Tibial artery (tissue), 4 donors: ENCODE measurements around the gene TMEM38B.
"Not testable (repeated sequence)": the region's sequence is repeated elsewhere in the genome, so short reads cannot be mapped to it uniquely, and the experiment has no call there.

Experiments
- DNase-seq, 2 donors: peaks; one replicate each; pipeline ENCODE4 v3.0.0-alpha.2; 2019
- H3K27ac ChIP-seq, 2 donors: fragments of 200-600 bp; sonication (generic) in 1 of 2; 1 replicate in 1 of 2; 2 replicates in 1 of 2; pipeline ENCODE4 v1.5.1; 2018 to 2019; ENCODE audit warnings: mild to moderate bottlenecking in 1 of 2
- H3K27me3 ChIP-seq, 2 donors: fragments of 200-600 bp; sonication (generic) in 1 of 2; one replicate each; pipeline versions ENCODE4 v1.5.1 to v1.6.0; 2016 to 2019
- H3K36me3 ChIP-seq, 3 donors: fragments of 200-600 bp; sonication (generic) in 2 of 3; one replicate each; pipeline ENCODE4 v1.5.1; 2016 to 2019; ENCODE audit warnings: mild to moderate bottlenecking in 2 of 3
- H3K4me1 ChIP-seq, 4 donors: fragments of 200-600 bp; sonication (generic) in 2 of 4; 1 replicate in 3 of 4; 2 replicates in 1 of 4; pipeline ENCODE4 v1.5.1; 2016 to 2019
- H3K4me3 ChIP-seq, 2 donors: fragments of 200-600 bp; sonication (generic) in 1 of 2; 1 replicate in 1 of 2; 2 replicates in 1 of 2; pipeline ENCODE4 v1.5.1; 2018 to 2019; ENCODE audit warnings: mild to moderate bottlenecking in 2 of 2
- H3K9me3 ChIP-seq, 3 donors: fragments of 200-600 bp; sonication (generic) in 1 of 3; one replicate each; pipeline ENCODE4 v1.5.1; 2016 to 2019
- CTCF ChIP-seq, 2 experiments: fragments of 200-600 bp in 1 of 2; fragments of 450-650 bp in 1 of 2; IDR thresholded peaks; one replicate each; pipeline ENCODE4 v1.5.1; 2017 to 2019; ENCODE audit warnings: antibody characterized with exemption in 2 of 2, mild to moderate bottlenecking in 1 of 2, moderate library complexity in 1 of 2
- intact Hi-C: fragments of 100-400 bp; cut with DNase I; formaldehyde crosslinking; loops from one replicate; pipeline ENCODE4 v1.15.0; 2023; ENCODE audit warnings: low total_unique reads

The TMEM38B gene

DNA sequence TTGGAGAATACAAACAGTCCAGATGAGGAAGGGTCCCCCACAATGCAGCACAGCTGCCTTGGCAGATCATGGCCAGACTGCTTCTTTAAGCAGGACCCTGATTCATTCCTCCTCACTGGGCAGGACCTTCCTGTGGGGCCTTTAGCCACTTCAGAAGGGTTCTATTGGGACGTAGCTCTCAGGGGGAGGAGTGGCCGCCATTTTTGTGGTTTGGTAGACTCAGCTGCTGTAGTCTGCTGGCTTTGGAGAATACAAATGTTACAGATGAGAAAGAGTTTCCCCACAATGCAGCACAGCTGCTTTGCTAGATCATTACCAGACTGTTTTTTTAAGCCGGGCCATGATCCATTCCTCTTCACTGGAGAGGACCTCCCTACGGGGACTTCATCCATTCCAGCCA is 57.4 kb downstream of the TMEM38B start:
- Histone ChIP-seq H3K36me3 (peaks cover 41 to 63% (median 59%) of the 10 kb centered on the region in 3 donors), H3K4me1 (no peaks in the 10 kb centered on the region), H3K9me3 (peaks cover 0 to 25% (median 7%) of the 10 kb centered on the region in 3 donors), H3K4me3 (no peak overlapping the region), H3K27me3 (no peaks in the 10 kb centered on the region), H3K27ac (no peak overlapping the region)
- intact Hi-C loops, result no loop called here
- no peak for DNase-seq
- no peak for TF ChIP-seq CTCF (IDR thresholded peaks at IDR 0.05)

GRCh38 chr9:105757496-105758251 is 63.3 kb downstream of the TMEM38B start:
- Histone ChIP-seq H3K27ac (no peak overlapping the region), H3K9me3 (peaks cover 0 to 23% (median 7%) of the 10 kb centered on the region in 3 donors), H3K4me3 (no peak overlapping the region), H3K36me3 (peaks cover 0 to 32% (median 20%) of the 10 kb centered on the region in 3 donors), H3K4me1 (no peaks in the 10 kb centered on the region), H3K27me3 (no peaks in the 10 kb centered on the region)
- no peak for DNase-seq
- intact Hi-C loops, result no loop called here
- no peak for TF ChIP-seq CTCF (IDR thresholded peaks at IDR 0.05)

GRCh38 chr9:105760053-105760452 is 65.7 kb downstream of the TMEM38B start:
- Histone ChIP-seq H3K27me3 (no peaks in the 10 kb centered on the region), H3K36me3 (peaks cover 0 to 19% (median 7%) of the 10 kb centered on the region in 3 donors), H3K4me3 (no peak overlapping the region), H3K4me1 (no peaks in the 10 kb centered on the region), H3K9me3 (peaks cover 0 to 9% (median 0%) of the 10 kb centered on the region in 3 donors), H3K27ac (no peak overlapping the region)
- no peak for DNase-seq
- intact Hi-C loops, result no loop called here
- no peak for TF ChIP-seq CTCF (IDR thresholded peaks at IDR 0.05)

DNA sequence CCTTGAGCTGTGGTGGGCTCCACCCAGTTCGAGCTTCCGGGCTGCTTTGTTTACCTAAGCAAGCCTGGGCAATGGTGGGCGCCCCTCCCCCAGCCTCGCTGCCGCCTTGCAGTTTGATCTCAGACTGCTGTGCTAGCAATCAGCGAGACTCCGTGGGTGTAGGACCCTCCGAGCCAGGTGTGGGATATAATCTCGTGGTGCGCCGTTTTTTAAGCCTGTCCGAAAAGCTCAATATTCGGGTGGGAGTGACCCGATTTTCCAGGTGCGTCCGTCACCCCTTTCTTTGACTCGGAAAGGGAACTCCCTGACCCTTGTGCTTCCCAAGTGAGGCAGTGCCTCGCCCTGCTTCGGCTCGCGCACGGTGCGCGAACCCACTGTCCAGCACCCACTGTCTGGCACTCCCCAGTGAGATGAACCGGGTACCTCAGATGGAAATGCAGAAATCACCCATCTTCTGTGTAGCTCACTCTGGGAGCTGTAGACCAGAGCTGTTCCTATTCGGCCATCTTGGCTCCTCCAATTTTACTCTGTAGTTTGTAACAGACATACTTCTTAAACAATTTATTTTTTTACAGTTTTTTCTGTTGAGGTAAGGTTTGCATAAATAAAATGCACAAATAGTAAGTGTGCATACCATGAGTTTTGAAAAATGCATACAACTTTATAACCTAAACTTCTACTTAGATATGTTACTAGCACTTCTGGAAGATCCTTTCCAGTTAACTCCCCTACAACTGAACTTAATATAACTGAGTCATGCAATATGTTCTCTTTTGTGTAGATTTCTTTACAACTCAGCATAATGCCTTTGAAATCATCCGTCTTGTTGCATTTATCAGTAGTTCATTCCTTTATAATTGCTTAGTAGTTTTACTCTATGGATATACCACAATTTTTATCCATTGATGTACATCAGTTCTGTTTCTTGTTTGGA is 88.5 kb downstream of the TMEM38B start:
- H3K4me3 ChIP-seq, intact Hi-C loops, H3K36me3 ChIP-seq, DNase-seq, H3K4me1 ChIP-seq, H3K27me3 ChIP-seq, H3K27ac ChIP-seq: not testable (repeated sequence)
- H3K9me3 ChIP-seq, result peaks cover 0 to 16% (median 0%) of the 10 kb centered on the region in 3 donors

DNA sequence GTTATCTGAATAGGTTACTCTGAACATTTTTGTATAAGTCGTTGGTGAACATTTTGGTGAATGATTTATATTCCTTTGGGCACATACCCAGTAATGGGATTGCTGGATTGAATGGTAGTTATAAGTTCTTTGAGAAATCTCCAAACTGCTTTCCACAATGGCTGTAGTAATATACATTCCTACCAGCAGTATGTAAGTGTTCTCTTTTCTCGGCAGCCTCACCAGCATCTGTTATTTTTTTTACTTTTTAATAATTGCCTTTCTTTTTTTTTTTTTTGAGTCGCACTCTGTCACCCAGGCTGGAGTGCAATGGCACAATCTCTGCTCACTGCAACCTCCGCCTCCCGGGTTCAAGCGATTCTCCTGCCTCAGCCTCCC is 89.1 kb downstream of the TMEM38B start:
- H3K27ac ChIP-seq, DNase-seq, intact Hi-C loops, H3K36me3 ChIP-seq, H3K4me3 ChIP-seq, H3K4me1 ChIP-seq, H3K27me3 ChIP-seq: not testable (repeated sequence)
- peaks cover 0 to 16% (median 0%) of the 10 kb centered on the region in 3 donors for H3K9me3 ChIP-seq

DNA sequence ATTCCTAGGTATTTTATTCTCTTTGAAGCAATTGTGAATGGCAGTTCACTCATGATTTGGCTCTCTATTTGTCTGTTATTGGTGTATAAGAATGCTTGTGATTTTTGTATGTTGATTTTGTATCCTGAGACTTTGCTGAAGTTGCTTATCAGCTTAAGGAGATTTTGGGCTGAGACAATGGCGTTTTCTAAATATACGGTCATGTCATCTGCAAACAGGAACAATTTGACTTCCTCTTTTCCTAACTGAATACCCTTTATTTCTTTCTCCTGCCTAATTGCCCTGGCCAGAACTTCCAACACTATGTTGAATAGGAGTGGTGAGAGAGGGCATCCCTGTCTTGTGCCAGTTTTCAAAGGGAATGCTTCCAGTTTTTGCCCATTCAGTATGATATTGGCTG is 92.5 kb downstream of the TMEM38B start:
- H3K4me3 ChIP-seq, H3K4me1 ChIP-seq, DNase-seq, H3K27me3 ChIP-seq, intact Hi-C loops, H3K27ac ChIP-seq: not testable (repeated sequence)
- Histone ChIP-seq H3K36me3 (peaks cover 7 to 16% (median 8%) of the 10 kb centered on the region in 3 donors), H3K9me3 (peaks cover 0 to 37% (median 14%) of the 10 kb centered on the region in 3 donors)
